Fibroblast of pulmonary artery (primary cell): Measurements from ENCODE around the gene GPR151.
A peak's percentile ranks its signal among the peaks of the same experiment; 100 is the strongest.

Source experiments
- DNase-seq: peaks from one replicate; pipeline ENCODE4 v3.0.0-alpha.2; 2010; ENCODE audit warnings: low read depth
- H3K4me3 ChIP-seq: replicated peaks from 2 replicates; pipeline ENCODE4 v1.5.1; 2011; ENCODE audit warnings: low read depth, mild to moderate bottlenecking, control low read depth, low read length, moderate library complexity
- CTCF ChIP-seq: IDR thresholded peaks from 2 replicates; pipeline ENCODE4 v1.5.1; 2011; ENCODE audit warnings: mild to moderate bottlenecking, control low read depth, low read length, inconsistent platforms; ENCODE audit errors: missing control alignments

Gene GPR151

DNA sequence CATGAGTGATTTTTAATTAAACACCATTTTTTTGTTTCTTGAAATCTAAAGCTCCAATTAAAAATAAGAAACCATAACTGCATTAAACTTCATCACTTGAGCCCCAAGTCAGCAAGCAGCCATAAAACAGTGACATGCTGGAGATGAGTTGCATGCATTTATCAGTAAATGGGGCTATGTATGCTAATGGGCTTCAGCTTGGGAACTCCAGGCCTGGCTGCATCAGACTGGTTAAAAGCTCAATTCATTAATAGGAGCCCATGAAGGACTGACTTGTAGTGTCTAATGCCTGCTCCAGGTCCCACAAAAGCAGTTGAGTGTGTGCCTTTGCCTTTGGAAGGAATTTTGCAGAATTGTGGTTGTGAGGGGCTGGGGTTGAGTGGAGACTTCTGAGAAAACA lies 33.6 kb upstream of the GPR151 start:
- no peak for DNase-seq

DNA sequence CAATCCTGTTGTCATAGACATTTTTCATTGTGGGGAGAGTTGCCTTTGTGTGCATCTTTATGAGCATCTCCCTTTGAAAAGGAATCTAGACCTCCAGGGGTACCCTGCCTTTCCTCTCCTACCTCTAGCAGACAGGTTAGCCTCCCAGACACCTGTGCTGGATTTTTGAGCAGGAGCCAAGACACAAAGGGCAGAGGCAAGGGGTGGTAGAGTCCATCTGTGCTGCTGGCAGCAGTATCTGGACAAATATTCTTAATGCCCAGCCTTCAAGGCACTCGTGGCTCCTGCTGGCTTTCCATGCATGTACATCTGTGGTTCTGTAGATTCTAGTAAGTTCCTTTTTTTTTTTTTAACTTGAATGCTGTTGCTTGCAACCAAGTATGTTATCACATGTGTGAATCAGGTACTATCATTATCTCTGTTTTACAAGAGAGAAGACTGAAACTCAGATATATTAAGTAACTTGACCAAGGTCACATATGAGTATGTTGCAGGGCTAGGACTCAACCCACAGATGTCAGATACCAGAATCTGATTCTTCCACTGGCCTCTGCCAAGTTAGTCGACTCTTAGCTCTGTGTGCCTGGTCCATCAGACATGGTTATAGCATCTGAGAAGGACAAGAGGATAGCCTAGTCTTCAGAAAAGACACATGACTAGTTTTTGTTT lies 32.9 kb upstream of the GPR151 start:
- TF ChIP-seq CTCF: no peak

More for the DNA sequence above, 33.6 kb upstream of the GPR151 start:
- no peak for TF ChIP-seq CTCF
- H3K4me3 ChIP-seq: no peak overlapping the region

GRCh38 chr5:146544232-146544631 lies 28.2 kb upstream of the GPR151 start:
- no peak overlapping the region for H3K4me3 ChIP-seq
- no peak for DNase-seq
- TF ChIP-seq CTCF: no peak

More for the DNA sequence above, 32.9 kb upstream of the GPR151 start:
- no peak overlapping the region for H3K4me3 ChIP-seq
- DNase-seq: no peak

GRCh38 chr5:146541958-146542849 lies 26.2 kb upstream of the GPR151 start:
- peak; percentile 69 for DNase-seq

GRCh38 chr5:146540414-146540813 lies 24.4 kb upstream of the GPR151 start:
- no peak overlapping the region for H3K4me3 ChIP-seq
- TF ChIP-seq CTCF: no peak
- DNase-seq: peak; percentile 1

More at GRCh38 chr5:146541958-146542849, 26.2 kb upstream of the GPR151 start:
- peak; percentile 90 for TF ChIP-seq CTCF
- no peak overlapping the region for H3K4me3 ChIP-seq

DNA sequence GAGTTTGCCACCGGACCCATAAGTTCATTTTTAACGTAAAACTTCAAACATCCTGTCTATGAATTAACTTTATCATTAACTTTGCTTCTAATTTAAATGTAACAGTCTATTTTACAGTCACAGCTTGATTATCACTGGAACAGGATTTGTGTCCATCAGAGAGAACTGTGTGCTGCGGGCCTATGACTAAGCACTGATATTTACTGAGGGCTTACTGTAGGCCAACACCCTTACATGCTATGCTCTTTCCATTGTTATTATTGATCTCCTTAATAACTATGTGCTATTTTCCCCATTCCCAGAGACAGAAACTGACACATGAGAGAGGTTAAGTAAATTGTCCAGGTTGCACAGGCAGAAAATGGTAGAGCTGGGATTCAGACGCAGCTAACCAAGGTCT lies 24.0 kb upstream of the GPR151 start:
- H3K4me3 ChIP-seq: no peak overlapping the region
- no peak for TF ChIP-seq CTCF
- no peak for DNase-seq

DNA sequence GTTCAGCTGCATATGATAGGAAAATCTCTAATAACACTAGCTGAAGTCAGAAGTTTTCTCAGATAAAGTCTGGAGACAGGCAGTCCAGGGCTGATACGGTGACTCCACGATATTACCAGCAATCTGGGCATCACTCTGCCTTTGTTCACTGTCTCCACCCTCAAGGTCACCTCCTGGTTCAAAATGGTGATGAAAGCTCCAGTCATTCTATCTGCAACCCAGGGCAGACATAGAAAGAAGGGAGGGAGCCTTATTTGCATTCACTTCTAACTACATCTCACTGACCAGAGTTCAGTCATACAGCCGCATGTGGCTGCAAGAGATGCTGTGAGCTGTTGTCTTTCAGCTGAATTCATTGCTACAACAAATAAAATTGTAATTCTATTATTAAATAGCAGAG lies 22.4 kb upstream of the GPR151 start:
- no peak for TF ChIP-seq CTCF
- DNase-seq: no peak
- no peak overlapping the region for H3K4me3 ChIP-seq
